ENCODE data around the gene PDRG1.

Gene PDRG1

GRCh38 chr20:31927627-31928159, 24.2 kb downstream of the PDRG1 start:
- no peak overlapping the region for H3K4me3 ChIP-seq (ENCODE audit: low read length)
- H3K36me3 ChIP-seq (replicated peaks; ENCODE audit: low read depth, low read length): no peaks in the 10 kb centered on the region
- TF ChIP-seq, protein P1, sequence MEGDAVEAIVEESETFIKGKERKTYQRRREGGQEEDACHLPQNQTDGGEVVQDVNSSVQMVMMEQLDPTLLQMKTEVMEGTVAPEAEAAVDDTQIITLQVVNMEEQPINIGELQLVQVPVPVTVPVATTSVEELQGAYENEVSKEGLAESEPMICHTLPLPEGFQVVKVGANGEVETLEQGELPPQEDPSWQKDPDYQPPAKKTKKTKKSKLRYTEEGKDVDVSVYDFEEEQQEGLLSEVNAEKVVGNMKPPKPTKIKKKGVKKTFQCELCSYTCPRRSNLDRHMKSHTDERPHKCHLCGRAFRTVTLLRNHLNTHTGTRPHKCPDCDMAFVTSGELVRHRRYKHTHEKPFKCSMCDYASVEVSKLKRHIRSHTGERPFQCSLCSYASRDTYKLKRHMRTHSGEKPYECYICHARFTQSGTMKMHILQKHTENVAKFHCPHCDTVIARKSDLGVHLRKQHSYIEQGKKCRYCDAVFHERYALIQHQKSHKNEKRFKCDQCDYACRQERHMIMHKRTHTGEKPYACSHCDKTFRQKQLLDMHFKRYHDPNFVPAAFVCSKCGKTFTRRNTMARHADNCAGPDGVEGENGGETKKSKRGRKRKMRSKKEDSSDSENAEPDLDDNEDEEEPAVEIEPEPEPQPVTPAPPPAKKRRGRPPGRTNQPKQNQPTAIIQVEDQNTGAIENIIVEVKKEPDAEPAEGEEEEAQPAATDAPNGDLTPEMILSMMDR (IDR thresholded peaks at IDR 0.05; ENCODE audit: low read depth, low read length): no peak
- no peak for TF ChIP-seq EZH2phosphoT487 (IDR thresholded peaks at IDR 0.05; ENCODE audit: low read depth)
- H3K79me2 ChIP-seq (ENCODE audit: low read length): no peaks in the 10 kb centered on the region
- no peak overlapping the region for H3K4me2 ChIP-seq (ENCODE audit: low read length)
- H3K27ac ChIP-seq (ENCODE audit: low read length): no peak overlapping the region
- H3K9ac ChIP-seq (ENCODE audit: low read length): no peak overlapping the region
- no peak overlapping the region for H2AFZ ChIP-seq (ENCODE audit: low read depth, low read length)
- H3K9me3 ChIP-seq (ENCODE audit: insufficient read depth, low read length): no peaks in the 10 kb centered on the region
- peaks cover 17% of the 10 kb centered on the region for H3K4me1 ChIP-seq (ENCODE audit: low read length)
- no peaks in the 10 kb centered on the region for H4K20me1 ChIP-seq (ENCODE audit: insufficient read depth, low read length)
- H3K27me3 ChIP-seq (ENCODE audit: low read depth, low read length): 0 out of 2 replicates have a peak, but pooled peaks cover 3% of the 10 kb centered on the region

DNA sequence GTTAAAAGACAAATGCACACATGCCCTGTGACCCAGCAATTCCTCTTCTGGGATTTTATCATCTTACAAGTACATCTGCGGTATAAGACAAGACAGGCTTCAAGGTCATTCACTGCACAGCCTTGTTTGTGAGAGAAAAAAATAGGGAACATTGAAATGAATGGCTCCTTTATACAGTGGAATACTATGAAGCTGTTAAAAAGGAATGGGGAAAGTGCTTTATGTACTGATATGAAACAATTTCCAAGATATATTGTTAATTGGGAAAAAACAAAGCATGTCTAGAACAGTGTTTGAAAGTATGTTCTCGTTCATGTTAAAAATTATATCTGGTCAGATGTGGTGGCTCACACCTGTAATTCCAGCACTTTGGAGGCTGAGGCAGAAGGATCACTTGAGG, 25.4 kb downstream of the PDRG1 start:
- TF ChIP-seq, protein P1 (IDR thresholded peaks at IDR 0.05; ENCODE audit: low read depth, low read length): no peak
- TF ChIP-seq EZH2phosphoT487 (IDR thresholded peaks at IDR 0.05; ENCODE audit: low read depth): no peak
- H3K27me3 ChIP-seq (ENCODE audit: low read depth, low read length): 0 out of 2 replicates have a peak, but pooled peaks cover 3% of the 10 kb centered on the region
- H3K27ac ChIP-seq (ENCODE audit: low read length): no peak overlapping the region
- no peak overlapping the region for H2AFZ ChIP-seq (ENCODE audit: low read depth, low read length)
- no peak overlapping the region for H3K4me3 ChIP-seq (ENCODE audit: low read length)
- H3K9ac ChIP-seq (ENCODE audit: low read length): no peak overlapping the region
- H3K36me3 ChIP-seq (replicated peaks; ENCODE audit: low read depth, low read length): no peaks in the 10 kb centered on the region
- no peak overlapping the region for H3K4me2 ChIP-seq (ENCODE audit: low read length)
- no peaks in the 10 kb centered on the region for H3K9me3 ChIP-seq (ENCODE audit: insufficient read depth, low read length)
- no peaks in the 10 kb centered on the region for H4K20me1 ChIP-seq (ENCODE audit: insufficient read depth, low read length)
- H3K79me2 ChIP-seq (ENCODE audit: low read length): no peaks in the 10 kb centered on the region
- peaks cover 20% of the 10 kb centered on the region for H3K4me1 ChIP-seq (ENCODE audit: low read length)

- H3K36me3 ChIP-seq (replicated peaks; ENCODE audit: low read depth, low read length): no peaks in the 10 kb centered on the region
- no peak overlapping the region for H3K4me3 ChIP-seq (ENCODE audit: low read length)
- TF ChIP-seq, protein P1 (IDR thresholded peaks at IDR 0.05; ENCODE audit: low read depth, low read length): no peak
- TF ChIP-seq EZH2phosphoT487 (IDR thresholded peaks at IDR 0.05; ENCODE audit: low read depth): no peak
- no peak overlapping the region for H3K4me2 ChIP-seq (ENCODE audit: low read length)
- H4K20me1 ChIP-seq (ENCODE audit: insufficient read depth, low read length): no peaks in the 10 kb centered on the region
- no peaks in the 10 kb centered on the region for H3K79me2 ChIP-seq (ENCODE audit: low read length)
- H2AFZ ChIP-seq (ENCODE audit: low read depth, low read length): no peak overlapping the region
- no peak overlapping the region for H3K9ac ChIP-seq (ENCODE audit: low read length)
- no peaks in the 10 kb centered on the region for H3K9me3 ChIP-seq (ENCODE audit: insufficient read depth, low read length)
- peaks cover 20% of the 10 kb centered on the region for H3K4me1 ChIP-seq (ENCODE audit: low read length)
- 0 out of 2 replicates have a peak, but pooled peaks cover 3% of the 10 kb centered on the region for H3K27me3 ChIP-seq (ENCODE audit: low read depth, low read length)
- H3K27ac ChIP-seq (ENCODE audit: low read length): no peak overlapping the region
Measured at GRCh38 chr20:31925631-31926030, 26.2 kb downstream of the PDRG1 start.

DNA sequence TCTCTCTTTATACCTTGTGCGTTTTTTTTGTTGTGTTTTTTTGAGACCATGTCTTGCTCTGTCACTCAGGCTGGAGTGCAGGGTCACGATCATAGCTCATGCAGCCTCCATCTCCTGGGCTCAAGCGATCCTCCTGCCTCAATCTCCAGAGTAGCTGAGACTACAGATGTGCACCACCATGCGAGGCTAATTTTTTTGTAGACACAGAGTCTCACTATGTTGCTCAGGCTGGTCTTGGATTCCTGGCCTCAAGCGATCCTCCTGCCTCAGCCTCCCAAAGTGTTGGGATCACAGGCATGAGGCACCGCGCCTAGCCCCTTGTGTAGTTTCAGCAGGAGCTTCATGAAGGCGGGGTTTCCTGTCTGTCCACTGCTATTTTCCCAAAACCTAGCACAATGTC, 27.3 kb downstream of the PDRG1 start:
- H3K36me3 ChIP-seq (replicated peaks; ENCODE audit: low read depth, low read length): no peaks in the 10 kb centered on the region
- no peak overlapping the region for H2AFZ ChIP-seq (ENCODE audit: low read depth, low read length)
- no peaks in the 10 kb centered on the region for H3K27me3 ChIP-seq (ENCODE audit: low read depth, low read length)
- H4K20me1 ChIP-seq (ENCODE audit: insufficient read depth, low read length): no peaks in the 10 kb centered on the region
- peaks cover 20% of the 10 kb centered on the region for H3K4me1 ChIP-seq (ENCODE audit: low read length)
- no peak overlapping the region for H3K4me3 ChIP-seq (ENCODE audit: low read length)
- no peak for TF ChIP-seq EZH2phosphoT487 (IDR thresholded peaks at IDR 0.05; ENCODE audit: low read depth)
- TF ChIP-seq, protein P1 (IDR thresholded peaks at IDR 0.05; ENCODE audit: low read depth, low read length): no peak
- H3K9ac ChIP-seq (ENCODE audit: low read length): no peak overlapping the region
- no peaks in the 10 kb centered on the region for H3K9me3 ChIP-seq (ENCODE audit: insufficient read depth, low read length)
- H3K27ac ChIP-seq (ENCODE audit: low read length): no peak overlapping the region
- no peak overlapping the region for H3K4me2 ChIP-seq (ENCODE audit: low read length)
- H3K79me2 ChIP-seq (ENCODE audit: low read length): no peaks in the 10 kb centered on the region

Data from OCI-LY3 (cell line).